CD4-positive, alpha-beta T cell treated with Interleukin-17A for 4 hours (primary cell): ENCODE measurements around the gene BMPR1B.
"Not testable (repeated sequence)": the region's sequence is repeated elsewhere in the genome, so short reads cannot be mapped to it uniquely, and the experiment has no call there.

Source experiments
- DNase-seq: peaks from one replicate; pipeline ENCODE4 v3.0.0-alpha.2; 2020; ENCODE audit warnings: mixed read lengths

Gene BMPR1B

DNA sequence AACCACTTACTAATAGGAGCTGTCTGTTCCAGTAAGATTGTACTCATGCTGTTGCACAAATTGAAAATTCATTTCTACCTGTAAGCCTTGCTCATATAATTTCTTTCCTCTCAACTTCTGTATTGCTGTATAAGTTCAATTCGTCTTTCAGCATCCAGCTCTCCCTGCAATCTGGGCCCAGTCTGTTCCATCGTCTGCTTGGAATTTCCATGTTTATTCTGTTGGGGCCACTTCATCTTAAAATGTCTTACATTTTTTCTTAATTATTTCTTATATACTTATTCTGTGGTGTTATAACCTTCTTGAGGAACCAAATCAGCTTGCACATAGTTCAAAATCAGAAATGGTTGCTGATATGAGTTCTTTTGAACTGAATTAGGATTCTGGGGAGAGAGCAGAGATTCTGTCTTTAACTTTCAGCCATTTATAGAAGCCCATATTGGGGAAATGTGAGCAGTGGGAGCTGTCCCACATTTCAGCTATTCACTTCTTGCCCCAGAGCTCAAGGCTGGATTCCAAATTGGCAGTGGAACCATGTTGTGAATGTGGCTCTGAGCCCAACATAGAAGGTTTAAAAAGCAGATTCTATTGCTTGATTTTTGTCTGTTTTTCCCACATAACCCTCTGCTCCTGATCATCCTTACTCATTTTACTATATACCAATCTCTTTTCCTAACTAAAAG, 291.9 kb downstream of the BMPR1B start:
- no peak for DNase-seq

DNA sequence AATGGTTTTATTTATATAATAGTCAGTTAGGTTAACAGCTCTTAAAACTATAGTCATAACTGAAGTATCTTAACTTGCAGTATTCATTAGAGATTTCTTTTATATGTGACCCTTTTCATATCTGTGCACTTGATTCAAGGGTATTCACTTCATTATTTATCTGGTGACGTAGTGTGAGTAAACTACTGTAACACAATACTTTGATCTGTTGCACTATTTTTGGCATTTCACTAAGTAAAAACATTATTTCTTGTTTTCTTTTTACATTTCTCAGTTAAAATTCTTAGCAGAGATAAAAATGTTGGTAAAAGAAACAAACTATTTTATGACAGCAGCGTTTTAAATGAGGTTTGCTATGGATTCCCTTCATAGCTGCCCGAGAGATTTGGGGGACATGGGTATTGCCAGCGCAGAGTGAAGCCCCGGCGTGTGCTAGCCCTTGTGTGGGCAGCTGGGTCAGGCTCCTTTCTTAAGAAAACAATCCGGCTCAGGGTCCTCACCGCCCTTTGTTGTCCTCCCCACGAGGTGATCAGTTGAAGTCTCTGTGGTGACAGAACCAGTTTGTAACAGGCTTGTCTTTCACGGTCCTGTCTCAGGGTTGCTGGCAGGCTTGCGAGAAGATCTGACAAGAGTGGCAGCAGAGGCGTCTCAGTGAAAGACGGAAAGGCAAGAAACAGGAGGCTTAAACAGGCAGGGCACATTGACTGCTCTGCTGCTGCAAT, 293.4 kb downstream of the BMPR1B start:
- DNase-seq, result no peak

DNA sequence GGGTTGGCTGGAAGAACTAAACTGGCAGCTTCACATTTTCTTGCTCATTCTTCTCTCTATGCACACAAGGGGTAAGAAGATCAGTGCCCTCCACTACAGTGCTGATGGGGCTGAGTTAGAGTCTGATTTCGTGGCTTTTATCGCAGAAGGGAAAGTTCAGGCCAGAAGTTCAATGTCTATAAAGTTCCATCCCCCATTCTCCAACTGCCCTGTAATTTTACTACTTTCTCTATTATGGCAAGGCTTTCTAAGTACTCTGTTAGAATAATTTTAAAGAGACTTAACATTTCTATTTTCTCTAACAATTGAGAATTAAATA, 293.9 kb downstream of the BMPR1B start:
- no peak for DNase-seq

DNA sequence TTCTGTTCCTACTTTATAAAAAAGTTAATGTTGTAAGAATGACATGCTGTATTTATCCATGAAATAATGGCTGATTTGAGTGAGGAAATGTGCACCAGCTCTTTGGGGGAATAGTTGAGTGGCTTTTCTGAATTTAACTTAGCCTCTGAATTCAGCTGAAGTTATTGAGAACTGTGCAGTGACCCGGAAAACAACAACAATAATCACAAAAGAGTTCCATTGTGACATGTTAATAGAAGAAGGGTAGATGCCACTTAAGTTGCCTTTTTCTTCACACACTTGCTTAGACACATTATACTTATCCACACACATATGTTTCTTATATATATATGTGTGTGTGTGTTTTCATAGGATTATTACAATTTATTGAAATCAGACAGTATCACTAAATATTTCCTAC, 301.2 kb downstream of the BMPR1B start:
- DNase-seq, result no peak

DNA sequence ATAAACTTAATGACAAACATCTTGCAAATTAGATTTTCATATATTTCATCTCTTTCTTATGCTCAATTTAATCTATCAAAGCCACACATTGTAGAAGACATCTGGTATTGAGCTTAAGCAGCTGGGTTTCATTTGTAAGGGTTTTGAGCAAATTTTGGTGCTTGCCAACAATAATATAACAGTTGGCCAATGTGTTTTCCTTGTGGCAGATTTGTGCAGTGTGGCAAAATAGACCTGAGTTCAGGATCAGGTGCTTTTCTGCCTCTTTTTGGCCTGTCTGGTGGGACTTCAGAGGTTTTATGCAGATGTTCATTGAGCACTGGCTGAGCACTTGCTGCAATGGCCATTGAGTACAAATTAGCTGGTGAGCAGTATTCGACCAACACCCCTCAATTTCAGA, 301.9 kb downstream of the BMPR1B start:
- DNase-seq, result no peak

DNA sequence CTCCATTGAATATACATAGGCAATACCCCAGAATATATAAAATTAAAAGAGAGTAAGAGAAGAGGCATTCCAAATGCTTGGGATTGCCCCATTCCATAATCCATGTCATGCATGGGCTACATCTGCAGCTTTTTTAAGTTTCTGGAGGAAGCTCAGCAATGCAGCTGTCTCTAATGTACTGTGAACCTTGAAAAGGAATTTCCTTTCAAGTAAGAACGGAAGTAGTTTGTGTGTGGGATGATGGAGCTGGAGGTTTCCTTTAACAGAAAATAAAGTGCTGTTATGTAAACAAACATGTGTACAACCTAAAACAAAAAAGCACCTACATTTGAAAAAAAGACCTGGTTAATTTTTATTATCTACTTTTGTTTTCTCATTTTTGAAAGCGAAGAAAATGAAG, 303.5 kb downstream of the BMPR1B start:
- no peak for DNase-seq

DNA sequence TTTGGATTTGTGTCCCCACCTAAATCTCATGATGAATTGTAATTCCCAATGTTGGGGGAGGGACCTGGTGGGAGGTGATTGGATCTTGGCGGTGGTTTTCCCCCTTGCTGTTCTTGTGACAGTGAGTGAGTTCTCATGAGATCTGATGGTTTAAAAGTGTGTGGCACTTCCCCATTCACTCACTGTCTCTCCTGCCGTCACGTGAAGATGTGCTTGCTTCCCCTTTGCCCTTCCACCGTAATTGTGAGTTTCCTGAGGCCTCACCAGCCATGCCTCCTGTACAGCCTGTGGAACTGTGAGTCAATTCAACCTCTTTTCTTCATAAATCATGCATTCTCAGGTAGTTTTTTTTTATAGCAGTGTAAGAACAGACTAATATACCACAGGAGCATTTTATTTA, 304.0 kb downstream of the BMPR1B start:
- DNase-seq, result not testable (repeated sequence)

DNA sequence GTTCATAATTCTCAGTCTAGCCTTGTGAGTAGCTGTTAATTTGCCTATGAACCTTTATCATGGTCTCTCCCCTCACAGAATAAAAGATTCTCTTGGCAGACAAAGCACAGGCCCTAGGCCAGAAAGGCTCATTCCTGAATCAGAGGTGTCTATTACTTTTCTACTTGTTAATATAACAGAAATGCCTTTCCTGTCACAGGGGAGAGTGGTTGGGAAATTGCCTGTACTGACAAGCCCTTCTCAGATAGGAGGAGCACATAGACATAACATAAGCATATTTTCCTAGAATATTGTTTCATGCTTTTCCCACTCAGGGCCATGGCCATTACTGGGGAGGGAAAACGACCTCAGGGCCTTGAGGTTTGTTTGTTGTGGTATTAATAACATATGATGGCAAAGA, 308.3 kb downstream of the BMPR1B start:
- DNase-seq, result no peak

DNA sequence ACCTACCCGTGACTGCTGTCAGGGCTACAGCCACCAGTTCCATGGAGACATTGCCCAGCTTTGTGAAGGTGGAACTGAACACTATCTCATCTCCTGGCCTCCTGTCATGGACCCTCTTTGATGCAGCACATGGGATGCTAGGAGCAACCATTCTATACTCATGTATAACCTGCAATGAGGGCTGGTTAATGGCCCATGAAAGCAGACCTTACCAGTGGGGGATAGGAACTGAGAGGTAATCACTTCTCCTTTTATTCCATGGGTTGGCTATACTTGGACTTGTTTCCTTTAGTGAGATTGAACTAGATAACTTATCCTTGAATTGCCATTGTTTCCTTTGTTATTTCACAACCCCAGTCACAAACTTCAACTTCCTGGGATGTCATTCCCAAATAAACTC, 310.6 kb downstream of the BMPR1B start:
- no peak for DNase-seq

DNA sequence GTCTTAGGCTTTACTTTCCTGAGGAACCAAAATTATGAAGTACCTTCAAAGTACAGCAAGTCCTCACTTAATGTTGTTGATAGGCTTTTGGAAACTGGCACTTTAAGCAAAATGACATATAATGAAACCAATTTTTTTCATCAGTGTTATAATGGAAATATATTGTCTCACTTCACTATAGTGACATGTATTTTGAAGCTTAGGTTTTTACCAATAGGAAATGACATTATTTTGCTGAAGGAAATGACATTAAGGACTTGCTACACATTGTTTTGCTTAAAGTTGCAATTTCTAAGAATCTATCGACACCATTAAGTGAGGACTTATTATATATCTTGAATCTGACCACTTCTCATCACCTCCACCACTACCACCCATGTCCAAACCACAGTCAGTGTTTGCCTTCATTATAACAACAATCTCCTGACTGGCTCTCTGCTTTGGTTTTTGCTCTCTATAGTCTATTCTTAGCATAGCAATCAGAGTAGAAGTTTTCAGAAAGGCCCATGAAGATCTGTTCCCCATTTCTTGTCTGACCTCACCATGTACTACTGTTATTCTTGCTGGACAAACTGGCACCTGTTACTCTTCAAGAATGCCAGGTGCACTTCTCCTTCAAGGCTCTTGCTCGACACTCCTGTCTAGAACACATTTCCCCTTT, 311.2 kb downstream of the BMPR1B start:
- no peak for DNase-seq

DNA sequence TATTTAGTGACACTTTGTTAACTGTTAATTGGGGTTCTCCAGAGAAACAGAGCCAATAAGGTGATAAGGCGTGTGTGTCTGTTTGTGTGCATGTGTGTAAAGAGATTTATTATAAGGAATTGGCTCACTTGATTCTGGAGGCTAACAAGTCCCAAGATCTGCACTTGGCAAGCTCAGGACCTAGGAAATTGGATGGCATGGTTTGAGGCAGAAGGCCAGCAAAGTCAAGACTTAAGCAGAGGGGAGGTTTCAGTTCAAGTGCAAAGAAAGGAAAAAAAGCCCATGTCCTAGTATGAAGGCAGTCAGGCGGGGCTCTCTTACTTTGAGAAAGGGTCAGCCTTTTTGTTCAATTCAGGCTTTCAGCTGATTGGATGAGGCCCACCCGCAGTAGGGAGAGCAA, 314.1 kb downstream of the BMPR1B start:
- no peak for DNase-seq

DNA sequence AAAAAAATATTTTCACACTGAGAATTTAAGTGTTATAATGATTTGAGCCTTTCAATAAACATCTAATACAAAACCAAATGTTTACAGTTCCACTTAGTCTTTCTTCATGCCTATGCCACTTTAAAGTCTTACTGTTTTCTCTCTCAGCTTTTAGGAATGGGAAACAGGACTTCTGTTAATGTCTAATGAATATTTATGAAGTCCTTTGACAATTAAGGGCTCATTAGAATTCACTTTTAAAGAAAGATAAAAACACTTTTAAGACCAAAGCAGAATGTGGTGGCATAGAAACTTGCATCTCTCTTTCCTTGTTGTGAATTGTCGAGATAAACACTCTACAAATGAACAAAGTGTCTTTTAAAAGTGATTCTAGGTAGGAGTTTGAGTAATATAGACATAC, 315.9 kb downstream of the BMPR1B start:
- no peak for DNase-seq

DNA sequence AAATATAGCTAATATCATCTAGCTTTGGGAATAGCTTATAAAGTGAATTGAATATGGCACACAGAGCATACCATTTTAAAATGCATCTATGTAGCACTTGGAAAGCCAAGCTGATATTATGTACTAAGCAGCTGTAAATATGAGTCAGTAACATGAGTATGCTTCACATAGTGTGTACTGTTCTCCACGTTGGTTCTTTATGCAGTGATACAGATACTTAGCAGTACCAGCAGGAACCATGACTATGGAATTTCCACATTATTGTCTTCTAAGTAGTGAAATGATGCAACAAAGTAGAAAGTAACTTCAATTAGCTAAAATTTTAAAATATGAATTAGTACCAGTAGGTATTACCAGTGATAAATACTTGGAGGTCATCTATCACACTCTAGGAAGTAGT, 320.1 kb downstream of the BMPR1B start:
- no peak for DNase-seq

DNA sequence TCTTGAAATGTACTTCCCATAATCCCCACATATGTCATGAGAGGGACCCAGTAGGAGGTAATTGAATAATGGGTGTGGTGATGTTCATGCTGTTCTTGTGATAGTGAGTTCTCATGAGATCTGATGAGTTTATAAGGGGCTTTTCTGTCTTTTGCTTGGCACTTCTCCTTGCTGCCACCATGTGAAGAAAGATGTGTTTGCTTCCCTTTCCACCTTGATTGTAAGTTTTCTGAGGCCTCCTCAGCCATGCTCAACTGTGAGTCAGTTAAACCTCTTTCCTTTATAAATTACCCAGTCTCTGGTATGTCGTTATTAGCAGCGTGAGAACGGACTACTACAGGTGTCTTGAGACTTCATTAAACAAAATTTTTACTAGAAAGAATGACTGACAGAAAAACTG, 323.2 kb downstream of the BMPR1B start:
- DNase-seq, result no peak

DNA sequence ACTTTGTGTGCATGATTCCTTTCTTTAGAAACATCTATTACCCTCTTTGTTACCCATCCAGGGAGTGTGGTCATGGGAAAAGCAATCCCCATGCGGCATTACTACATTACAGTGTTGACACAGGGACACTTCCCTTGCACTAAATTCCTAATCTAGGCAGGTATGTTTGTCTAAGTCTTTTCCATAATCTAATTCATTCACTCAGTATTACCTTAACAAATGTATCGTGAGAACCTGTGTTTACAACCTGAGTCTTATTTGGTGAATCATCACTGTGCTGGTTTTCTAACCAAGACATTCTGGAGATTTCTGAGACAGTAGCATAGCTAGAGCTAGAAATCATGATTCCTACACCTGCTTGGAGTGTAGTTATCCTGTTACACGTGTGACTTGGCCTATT, 326.8 kb downstream of the BMPR1B start:
- DNase-seq, result no peak

DNA sequence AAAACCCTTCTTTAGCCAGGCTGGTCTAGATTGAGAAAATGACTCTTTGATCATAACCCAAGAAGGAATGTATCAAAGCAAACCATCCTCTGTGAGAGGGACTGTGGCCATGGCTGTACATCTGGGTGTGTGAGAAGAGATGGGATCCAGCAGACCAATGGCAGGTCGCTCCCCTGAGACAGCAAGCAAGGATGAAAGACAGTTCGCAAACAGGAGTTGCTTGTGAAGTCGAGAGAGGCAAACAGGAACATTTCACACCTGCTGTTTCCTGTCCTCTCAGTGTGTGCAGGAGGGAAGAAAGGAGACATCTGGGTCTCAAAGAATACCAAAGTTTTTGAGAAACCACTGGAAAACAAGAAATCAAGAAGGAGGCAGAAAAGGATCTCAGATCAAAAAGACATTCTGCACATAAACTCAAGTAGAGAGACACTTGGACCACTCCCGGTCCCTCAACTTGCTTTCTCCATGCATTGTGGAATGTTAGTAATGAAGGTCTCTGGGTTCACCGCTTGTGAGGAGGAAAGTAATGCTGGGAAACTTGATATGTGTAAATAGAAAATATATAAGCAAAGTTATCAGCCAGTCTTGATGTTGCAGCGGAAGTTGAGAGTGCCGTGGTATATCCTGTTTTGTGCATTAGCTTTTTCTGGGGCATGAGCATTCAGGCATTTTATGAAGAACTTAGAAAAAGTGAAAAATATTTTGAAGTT, 327.5 kb downstream of the BMPR1B start:
- peak; percentile 4 for DNase-seq

DNA sequence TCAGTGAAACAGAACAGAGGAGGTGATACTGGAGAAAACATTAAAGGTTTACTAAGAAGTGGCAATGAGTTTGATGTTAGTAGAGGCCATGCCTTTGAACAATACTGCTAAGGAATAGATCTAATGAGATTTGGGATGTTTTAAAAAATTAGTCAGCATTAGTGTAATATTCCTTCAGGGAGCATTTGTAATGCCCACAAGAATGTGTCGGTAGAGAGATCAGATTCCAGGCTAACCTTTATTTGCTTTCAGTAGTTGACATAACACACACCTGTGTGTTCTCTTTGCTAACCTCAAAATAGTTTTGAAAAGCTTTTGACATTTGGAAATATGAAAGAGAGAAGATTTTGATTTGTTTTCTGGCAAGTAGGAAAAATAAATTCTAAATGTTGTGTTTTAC, 328.8 kb downstream of the BMPR1B start:
- no peak for DNase-seq

DNA sequence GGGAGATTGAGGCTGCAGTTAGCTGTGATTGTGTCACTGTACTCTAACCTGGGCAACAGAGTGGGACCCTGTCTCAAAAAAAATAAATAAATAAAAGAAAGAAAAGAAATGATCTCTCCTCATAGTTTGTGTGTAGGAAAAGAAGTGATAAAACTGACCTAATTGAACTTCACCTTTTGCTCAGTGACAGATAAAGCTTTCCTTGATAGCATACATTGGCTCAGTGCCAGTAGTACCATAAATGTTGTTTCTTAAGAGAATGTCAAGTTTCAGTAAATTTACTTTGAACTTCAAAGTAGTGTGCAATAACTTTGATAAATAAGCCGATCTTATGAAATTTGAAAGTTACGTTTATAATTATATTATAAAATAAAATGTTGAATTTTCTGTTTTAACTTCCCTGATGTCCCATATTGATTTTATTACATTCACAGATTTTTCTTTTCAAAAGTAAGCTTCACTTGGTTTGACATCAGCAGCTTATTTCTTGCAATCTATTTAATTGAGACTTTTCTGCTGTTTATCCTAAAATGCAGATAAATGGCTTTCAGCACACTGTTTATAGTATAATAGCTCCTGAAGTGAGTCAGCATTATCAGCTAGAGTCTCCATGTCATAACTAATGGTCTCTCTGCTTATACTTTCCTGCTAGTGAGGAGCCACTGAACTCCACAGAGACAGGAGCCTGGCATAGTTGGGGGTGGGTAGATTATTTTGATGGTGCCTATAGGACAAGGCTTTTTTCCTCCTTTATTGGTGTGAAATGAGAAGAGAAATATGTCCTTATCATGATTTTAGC, 330.1 kb downstream of the BMPR1B start:
- no peak for DNase-seq

DNA sequence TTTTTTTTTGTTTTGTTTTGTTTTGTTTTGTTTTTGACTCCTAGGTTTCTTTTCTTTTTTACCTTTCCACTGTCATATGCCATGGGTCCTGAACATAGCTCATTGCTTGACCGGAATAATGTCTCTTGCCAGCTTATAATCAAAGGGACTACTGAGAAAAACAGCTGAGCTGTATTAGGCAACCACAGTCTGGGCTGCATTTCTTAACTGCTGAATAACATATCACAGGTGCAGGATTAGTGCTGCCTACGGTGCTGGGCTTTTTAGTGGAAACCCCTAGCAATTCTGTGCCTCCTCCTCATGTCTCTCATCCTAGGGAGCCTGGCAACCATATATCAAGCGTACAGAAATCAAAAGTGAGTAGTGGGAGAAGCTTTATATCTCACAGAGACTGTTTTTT, 333.5 kb downstream of the BMPR1B start:
- DNase-seq, result no peak

DNA sequence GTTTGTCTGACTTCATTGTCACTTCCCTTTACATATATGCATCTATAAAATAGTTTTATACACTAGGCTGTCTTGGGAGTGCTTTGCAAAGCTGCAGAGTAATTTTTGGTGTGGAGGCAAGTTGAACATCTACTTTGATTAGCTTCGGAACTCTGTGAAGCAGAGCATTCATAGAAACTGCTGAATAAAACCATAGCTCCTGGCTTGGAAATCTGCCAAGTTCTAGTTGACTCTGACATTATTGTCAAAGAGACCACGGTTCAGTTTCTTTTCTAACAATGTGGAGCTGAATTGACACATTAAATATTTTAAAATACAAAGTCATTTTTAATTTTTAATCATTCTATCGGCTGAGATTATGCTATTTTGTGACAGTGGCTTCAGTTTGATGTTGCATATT, 335.0 kb downstream of the BMPR1B start:
- no peak for DNase-seq

DNA sequence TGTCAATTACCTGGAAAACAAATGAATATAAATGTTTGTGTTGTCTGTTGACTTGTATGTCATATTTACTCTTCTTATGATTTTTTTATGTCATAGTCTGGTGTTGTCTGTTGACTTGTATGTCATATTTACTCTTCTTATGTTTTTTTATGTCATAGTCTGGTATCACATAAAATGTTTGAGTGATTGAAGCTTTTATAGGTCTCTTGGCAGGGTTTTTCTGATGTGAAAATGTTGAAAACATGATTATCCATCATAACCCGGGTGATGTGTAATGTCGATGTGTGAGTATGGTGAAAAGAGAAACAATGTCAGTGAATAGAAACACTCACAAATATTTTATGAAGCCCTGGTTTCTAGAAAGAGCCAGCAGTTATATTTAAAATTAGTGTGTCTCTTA, 335.7 kb downstream of the BMPR1B start:
- DNase-seq, result no peak

DNA sequence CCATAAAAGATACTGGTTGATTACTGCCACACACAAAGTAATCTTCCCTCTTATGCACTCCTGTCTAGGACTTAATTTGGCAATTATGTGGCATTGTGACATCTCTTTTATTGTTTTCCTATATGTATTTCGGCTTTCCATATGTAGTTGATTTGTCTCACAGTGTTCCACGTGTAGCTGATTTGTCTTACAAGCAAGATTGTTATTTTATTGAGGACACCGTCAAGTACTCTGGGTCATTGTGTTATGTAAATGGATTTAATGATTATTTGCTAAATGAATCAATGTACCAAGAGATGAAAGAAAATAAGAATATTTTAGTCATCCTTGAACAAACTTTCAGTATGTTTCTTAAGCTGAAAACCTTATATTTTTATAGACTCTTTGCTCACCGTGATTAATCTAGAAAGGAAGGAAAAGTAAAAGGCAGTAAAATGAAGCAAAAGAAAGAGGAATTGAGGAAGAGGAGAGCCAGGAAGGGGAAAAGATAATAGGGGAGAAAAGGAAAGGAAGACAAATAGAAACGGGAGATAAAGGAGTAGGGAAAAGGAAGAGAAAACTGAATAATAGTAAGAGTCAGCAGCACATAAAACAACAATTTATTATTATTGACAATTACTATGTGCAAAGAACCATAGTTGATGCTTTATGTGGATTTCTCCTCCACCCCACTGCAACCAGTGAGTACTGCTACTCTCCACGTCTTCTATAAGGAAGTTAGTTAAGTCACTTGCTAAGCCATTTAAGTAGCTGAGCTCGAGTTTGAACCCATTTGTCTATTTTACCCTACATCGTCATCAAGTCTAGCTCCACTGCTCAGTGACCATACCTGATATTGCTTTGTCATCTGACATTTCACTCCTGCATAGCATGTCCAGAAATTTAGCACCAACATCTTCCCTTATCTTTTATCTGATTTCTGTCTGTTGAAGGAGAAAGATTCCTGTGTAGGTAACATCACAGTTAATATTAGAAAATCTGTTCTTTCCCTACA, 336.5 kb downstream of the BMPR1B start:
- DNase-seq, result no peak
